Adrenal gland (tissue), 5 donors: ENCODE results near the gene UGT1A9.

Experiments
- CTCF ChIP-seq, 6 experiments: fragments of 450-650 bp in 4 of 6; fragments of 200-600 bp in 2 of 6; sonication (generic) in 1 of 6; IDR thresholded peaks; 1 replicate in 5 of 6; 2 replicates in 1 of 6; pipeline versions ENCODE4 v1.5.1 to v1.8.0; 2016 to 2021; ENCODE audit warnings: antibody characterized with exemption in 6 of 6, mild to moderate bottlenecking in 2 of 6, moderate library complexity in 1 of 6
- POLR2A ChIP-seq, 2 donors: fragments of 450-650 bp; IDR thresholded peaks; one replicate each; pipeline ENCODE4 v1.6.1; 2017; ENCODE audit warnings: antibody characterized with exemption in 2 of 2, mild to moderate bottlenecking in 2 of 2, moderate library complexity in 1 of 2
- donor health status: DM: no; HTN: no; CAD: no.

GRCh38 chr2:233796254-233796653 lies 124.6 kb downstream of the UGT1A9 start:
- TF ChIP-seq CTCF (IDR thresholded peaks at IDR 0.05) (no peak), POLR2A (IDR thresholded peaks at IDR 0.05) (no peak)
